Measurements from ENCODE around the gene PHOX2A. TPM values are rescaled to one million over a fixed set of nuclear protein-coding genes. Genes with fewer than 3 reads are reported as not detected.

Gene PHOX2A
- total and polyA plus RNA-seq, 2 donors (not counting 1 experiment from before 2014, with no cell fraction given) = not detected

DNA sequence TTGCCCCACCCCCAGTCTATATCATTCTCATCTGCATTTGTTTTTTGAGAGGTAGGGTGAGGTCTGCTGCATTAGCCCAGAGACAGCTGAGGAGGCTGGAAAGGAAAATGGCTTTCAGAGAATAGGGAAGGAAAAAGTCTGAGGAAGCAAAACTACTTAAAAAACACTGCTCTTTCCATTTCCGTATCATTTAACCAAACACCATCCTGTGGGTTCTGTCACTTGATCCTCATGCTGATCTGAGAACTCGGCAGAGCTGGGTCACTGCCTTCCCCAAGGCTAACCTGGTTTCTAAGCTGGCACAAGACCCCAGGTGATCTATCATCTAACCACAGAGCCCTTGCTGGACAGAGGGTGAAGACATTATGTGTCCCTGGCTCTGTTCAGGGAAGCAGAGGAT, 26.1 kb downstream of the PHOX2A start:
- no peak overlapping the region for H3K4me3 ChIP-seq (ENCODE audit: control extremely low read depth in 1 of 5, extremely low read depth in 1 of 5, insufficient read depth in 1 of 5, low read depth in 2 of 5, low read length in 4 of 5)
- TF ChIP-seq, protein P1, sequence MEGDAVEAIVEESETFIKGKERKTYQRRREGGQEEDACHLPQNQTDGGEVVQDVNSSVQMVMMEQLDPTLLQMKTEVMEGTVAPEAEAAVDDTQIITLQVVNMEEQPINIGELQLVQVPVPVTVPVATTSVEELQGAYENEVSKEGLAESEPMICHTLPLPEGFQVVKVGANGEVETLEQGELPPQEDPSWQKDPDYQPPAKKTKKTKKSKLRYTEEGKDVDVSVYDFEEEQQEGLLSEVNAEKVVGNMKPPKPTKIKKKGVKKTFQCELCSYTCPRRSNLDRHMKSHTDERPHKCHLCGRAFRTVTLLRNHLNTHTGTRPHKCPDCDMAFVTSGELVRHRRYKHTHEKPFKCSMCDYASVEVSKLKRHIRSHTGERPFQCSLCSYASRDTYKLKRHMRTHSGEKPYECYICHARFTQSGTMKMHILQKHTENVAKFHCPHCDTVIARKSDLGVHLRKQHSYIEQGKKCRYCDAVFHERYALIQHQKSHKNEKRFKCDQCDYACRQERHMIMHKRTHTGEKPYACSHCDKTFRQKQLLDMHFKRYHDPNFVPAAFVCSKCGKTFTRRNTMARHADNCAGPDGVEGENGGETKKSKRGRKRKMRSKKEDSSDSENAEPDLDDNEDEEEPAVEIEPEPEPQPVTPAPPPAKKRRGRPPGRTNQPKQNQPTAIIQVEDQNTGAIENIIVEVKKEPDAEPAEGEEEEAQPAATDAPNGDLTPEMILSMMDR (IDR thresholded peaks at IDR 0.05) = no peak
- TF ChIP-seq EZH2 (IDR thresholded peaks at IDR 0.05; ENCODE audit: borderline replicate concordance, insufficient read depth, low read depth, low read length, poor library complexity, severe bottlenecking) = no peak
- no peak overlapping the region for H3K27ac ChIP-seq (ENCODE audit: low read length in 2 of 2)
- Mint-ChIP-seq H3K27me3 (peaks cover 4% of the 10 kb centered on the region), H3K4me1 (peaks cover 46% of the 10 kb centered on the region), H3K9me3 (ENCODE audit: insufficient read depth) (no peaks in the 10 kb centered on the region), H3K27ac (peak overlapping the region; percentile 72), H3K4me3 (no peak overlapping the region)
- no peak for ATAC-seq (ENCODE audit: low read depth)
- intact Hi-C loops (cut with micrococcal nuclease) = no loop called here
- WGBS (ENCODE audit: insufficient coverage) = 0% methylated on average over 1 of the region's 2 CpGs
- H3K4me2 ChIP-seq (replicated peaks; ENCODE audit: low read depth, low read length, poor library complexity, severe bottlenecking) = peak overlapping the region; percentile 12
- ChIA-PET POLR2A (no interaction called here), CTCF (no interaction called here)
- H3K27me3 ChIP-seq (replicated peaks in 1 of 4; ENCODE audit: control extremely low read depth in 1 of 4, control insufficient read depth in 3 of 4, insufficient read depth in 4 of 4, low read length in 3 of 4) = peaks cover 0 to 3% (median 0%) of the 10 kb centered on the region in 4 experiments
- H3K9ac ChIP-seq (ENCODE audit: low read length) = peak overlapping the region; percentile 6
- H3K4me1 ChIP-seq (ENCODE audit: control insufficient read depth in 2 of 2, insufficient read depth in 2 of 2, low read length in 2 of 2) = peaks cover 32 to 47% of the 10 kb centered on the region in 2 donors
- H3K36me3 ChIP-seq (replicated peaks in 1 of 2; ENCODE audit: control extremely low read depth in 1 of 2, control insufficient read depth in 1 of 2, extremely low read depth in 1 of 2, insufficient read depth in 2 of 2, low read length in 1 of 2) = no peaks in the 10 kb centered on the region
- H3K79me2 ChIP-seq (ENCODE audit: control insufficient read depth, insufficient read depth, low read length) = peaks cover 6% of the 10 kb centered on the region
- H3K9me3 ChIP-seq (ENCODE audit: control extremely low read depth in 1 of 3, control insufficient read depth in 2 of 3, insufficient read depth in 1 of 3, low read length in 2 of 3) = no peaks in the 10 kb centered on the region
- H4K20me1 ChIP-seq (ENCODE audit: control insufficient read depth, insufficient read depth, low read length, poor library complexity, severe bottlenecking) = no peaks in the 10 kb centered on the region
- no peak for DNase-seq
- H2AFZ ChIP-seq (ENCODE audit: insufficient read depth, low read depth, low read length, poor library complexity, severe bottlenecking) = no peak overlapping the region

DNA sequence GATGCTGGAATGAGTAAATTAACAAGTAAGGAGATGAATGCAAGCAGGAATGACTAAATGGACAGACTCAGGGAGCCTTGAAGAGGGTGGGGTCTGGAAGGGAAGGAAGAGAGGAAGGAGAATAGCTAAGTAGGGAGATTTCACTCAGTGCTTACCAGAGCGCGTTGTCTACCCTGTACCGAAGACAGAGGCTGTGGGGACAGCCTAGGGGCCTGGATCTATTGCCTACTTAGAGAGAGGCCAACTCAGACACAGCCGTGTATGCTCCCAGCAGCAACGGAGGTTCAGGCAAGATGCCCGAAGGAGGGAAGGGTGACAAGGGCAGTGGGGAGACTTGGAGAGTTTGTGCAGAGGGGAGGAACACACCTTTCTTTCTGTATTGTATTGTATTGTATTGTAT, 27.3 kb downstream of the PHOX2A start, which contains the start of gene FOLR2:
TSS of gene FOLR2 (plus strand) at position 157 of the 400 bp plus-strand sequence. CDS start 1,791 bp downstream, outside the sequence.
- TF ChIP-seq, protein P1 (IDR thresholded peaks at IDR 0.05) = no peak
- TF ChIP-seq EZH2 (IDR thresholded peaks at IDR 0.05; ENCODE audit: borderline replicate concordance, insufficient read depth, low read depth, low read length, poor library complexity, severe bottlenecking) = no peak
- no peaks in the 10 kb centered on the region for H4K20me1 ChIP-seq (ENCODE audit: control insufficient read depth, insufficient read depth, low read length, poor library complexity, severe bottlenecking)
- ATAC-seq (ENCODE audit: low read depth) = no peak
- H3K4me2 ChIP-seq (replicated peaks; ENCODE audit: low read depth, low read length, poor library complexity, severe bottlenecking) = peak within 1 kb of the TSS; percentile 12
- intact Hi-C loops (cut with micrococcal nuclease) = no loop called here
- no peak within 1 kb of the TSS for H2AFZ ChIP-seq (ENCODE audit: insufficient read depth, low read depth, low read length, poor library complexity, severe bottlenecking)
- H3K4me1 ChIP-seq (ENCODE audit: control insufficient read depth in 2 of 2, insufficient read depth in 2 of 2, low read length in 2 of 2) = peaks cover 20 to 35% of the 10 kb centered on the region in 2 donors
- H3K27me3 ChIP-seq (replicated peaks in 1 of 4; ENCODE audit: control extremely low read depth in 1 of 4, control insufficient read depth in 3 of 4, insufficient read depth in 4 of 4, low read length in 3 of 4) = peaks cover 0 to 3% (median 0%) of the 10 kb centered on the region in 4 experiments
- H3K4me3 Mint-ChIP-seq = no peak within 1 kb of the TSS
- POLR2A ChIA-PET = no interaction called here
- peaks cover 34% of the 10 kb centered on the region for H3K4me1 Mint-ChIP-seq
- H3K9me3 Mint-ChIP-seq (ENCODE audit: insufficient read depth) = no peaks in the 10 kb centered on the region
- H3K79me2 ChIP-seq (ENCODE audit: control insufficient read depth, insufficient read depth, low read length) = no peaks in the 10 kb centered on the region
- H3K9me3 ChIP-seq (ENCODE audit: control extremely low read depth in 1 of 3, control insufficient read depth in 2 of 3, insufficient read depth in 1 of 3, low read length in 2 of 3) = no peaks in the 10 kb centered on the region
- H3K27ac ChIP-seq (ENCODE audit: low read length in 2 of 2) = no peak within 1 kb of the TSS
- H3K36me3 ChIP-seq (replicated peaks in 1 of 2; ENCODE audit: control extremely low read depth in 1 of 2, control insufficient read depth in 1 of 2, extremely low read depth in 1 of 2, insufficient read depth in 2 of 2, low read length in 1 of 2) = no peaks in the 10 kb centered on the region
- H3K9ac ChIP-seq (ENCODE audit: low read length) = peak within 1 kb of the TSS; percentile 6
- H3K27me3 Mint-ChIP-seq = peaks cover 4% of the 10 kb centered on the region
- CTCF ChIA-PET = interaction anchor here (1.0 kb wide), 1 partner anchor 18 kb away, joined by 3 read pairs; no protein-coding TSS in a partner anchor
- H3K4me3 ChIP-seq (ENCODE audit: control extremely low read depth in 1 of 5, extremely low read depth in 1 of 5, insufficient read depth in 1 of 5, low read depth in 2 of 5, low read length in 4 of 5) = no peak within 1 kb of the TSS
- H3K27ac Mint-ChIP-seq = no peak within 1 kb of the TSS
- WGBS (ENCODE audit: insufficient coverage) = 87% methylated on average over 6 of the region's 6 CpGs
- DNase-seq = no peak
